Trophoblast cell (in vitro differentiated cells and primary cell): ENCODE results near the gene PTPN23.
"Not testable (repeated sequence)": the region's sequence is repeated elsewhere in the genome, so short reads cannot be mapped to it uniquely, and the experiment has no call there.

Experiments used
- DNase-seq, 2 donors: peaks; one replicate each; pipeline ENCODE4 v3.0.0-alpha.2; 2016
- H2AFZ ChIP-seq: 2 replicates; pipeline ENCODE4 v1.6.1; 2013; ENCODE audit warnings: low read length, moderate library complexity, mild to moderate bottlenecking; ENCODE audit not compliant: insufficient read depth, poor library complexity
- H2AK5ac ChIP-seq: 2 replicates; pipeline ENCODE4 v1.6.1; 2013; ENCODE audit warnings: mild to moderate bottlenecking, low read length
- H2BK120ac ChIP-seq: 2 replicates; pipeline ENCODE4 v1.6.1; 2013; ENCODE audit warnings: low read length, mild to moderate bottlenecking, moderate library complexity; ENCODE audit not compliant: insufficient read depth, poor library complexity
- H2BK12ac ChIP-seq: 2 replicates; pipeline ENCODE4 v1.6.1; 2013; ENCODE audit warnings: mild to moderate bottlenecking, low read length, moderate library complexity
- H2BK5ac ChIP-seq: 2 replicates; pipeline ENCODE4 v1.6.1; 2013; ENCODE audit warnings: low read length, low read depth, moderate library complexity, mild to moderate bottlenecking; ENCODE audit not compliant: poor library complexity
- H3K14ac ChIP-seq: 2 replicates; pipeline ENCODE4 v1.6.1; 2013; ENCODE audit warnings: mild to moderate bottlenecking, low read length
- H3K18ac ChIP-seq: 2 replicates; pipeline ENCODE4 v1.6.1; 2013; ENCODE audit warnings: mild to moderate bottlenecking, low read length
- H3K23ac ChIP-seq: 2 replicates; pipeline ENCODE4 v1.6.1; 2013; ENCODE audit warnings: low read length
- H3K27ac ChIP-seq: 2 replicates; pipeline ENCODE4 v1.5.1; 2013; ENCODE audit warnings: low read depth, mild to moderate bottlenecking, inconsistent platforms, low read length, moderate library complexity
- H3K27me3 ChIP-seq: 2 replicates; pipeline ENCODE4 v1.6.1; 2013; ENCODE audit warnings: inconsistent platforms, mild to moderate bottlenecking, low read length, moderate library complexity; ENCODE audit not compliant: insufficient read depth
- H3K36me3 ChIP-seq, 2 experiments: 1 replicate in 1 of 2; 2 replicates in 1 of 2; pipeline ENCODE4 v1.6.1; 2013; ENCODE audit warnings: low read length in 2 of 2, mild to moderate bottlenecking in 2 of 2, moderate library complexity in 1 of 2; ENCODE audit not compliant: insufficient read depth in 2 of 2, control insufficient read depth in 1 of 2
- H3K4ac ChIP-seq: 2 replicates; pipeline ENCODE4 v1.6.1; 2013; ENCODE audit warnings: low read depth, mild to moderate bottlenecking, low read length, moderate library complexity
- H3K4me1 ChIP-seq, 2 experiments: 1 replicate in 1 of 2; 2 replicates in 1 of 2; pipeline ENCODE4 v1.6.1; 2013; ENCODE audit warnings: low read length in 2 of 2, mild to moderate bottlenecking in 2 of 2, moderate library complexity in 1 of 2; ENCODE audit not compliant: insufficient read depth in 2 of 2, control insufficient read depth in 1 of 2
- H3K4me2 ChIP-seq: 2 replicates; pipeline ENCODE4 v1.6.1; 2013; ENCODE audit warnings: inconsistent platforms, mild to moderate bottlenecking, low read length, moderate library complexity
- H3K4me3 ChIP-seq: 2 replicates; pipeline ENCODE4 v1.5.1; 2013; ENCODE audit warnings: mild to moderate bottlenecking, low read depth, low read length, inconsistent platforms
- H3K79me1 ChIP-seq: one replicate; pipeline ENCODE4 v1.6.1; 2013; ENCODE audit warnings: low read length
- H3K79me2 ChIP-seq: 2 replicates; pipeline ENCODE4 v1.6.1; 2013; ENCODE audit warnings: low read length, mild to moderate bottlenecking; ENCODE audit not compliant: control insufficient read depth, insufficient read depth, poor library complexity
- H3K9ac ChIP-seq: 2 replicates; pipeline ENCODE4 v1.6.1; 2013; ENCODE audit warnings: mild to moderate bottlenecking, low read length
- H3K9me3 ChIP-seq: 2 replicates; pipeline ENCODE4 v1.6.1; 2013; ENCODE audit warnings: low read depth, mild to moderate bottlenecking, control low read depth, inconsistent platforms, low read length; ENCODE audit not compliant: insufficient read depth
- H4K12ac ChIP-seq: 2 replicates; pipeline ENCODE4 v1.6.1; 2013; ENCODE audit warnings: low read depth, mild to moderate bottlenecking, low read length, moderate library complexity
- H4K8ac ChIP-seq: 2 replicates; pipeline ENCODE4 v1.6.1; 2013; ENCODE audit warnings: low read depth, mild to moderate bottlenecking, low read length, moderate library complexity
- H4K91ac ChIP-seq: one replicate; pipeline ENCODE4 v1.6.1; 2013; ENCODE audit warnings: low read depth, mild to moderate bottlenecking, low read length, moderate library complexity
- WGBS: extraction: QIAGEN DNeasy Blood & Tissue Kit; methylation state at CpG from one replicate; pipeline ENCODE4 v1.1.7; 2013; ENCODE audit warnings: missing lambda C conversion rate; ENCODE audit not compliant: insufficient read length, insufficient coverage; ENCODE audit errors: extremely low coverage; 5-methylcytosine and 5-hydroxymethylcytosine counted together

The PTPN23 gene

GRCh38 chr3:47356201-47356600, 24.6 kb upstream of the PTPN23 start:
- no peak for DNase-seq
- no peak overlapping the region for H3K9ac ChIP-seq
- no peak overlapping the region for H2BK12ac ChIP-seq
- H2AFZ ChIP-seq = no peak overlapping the region
- no peak overlapping the region for H3K4ac ChIP-seq
- H3K4me2 ChIP-seq = no peak overlapping the region
- H3K79me2 ChIP-seq = no peaks in the 10 kb centered on the region
- H3K36me3 ChIP-seq = no peaks in the 10 kb centered on the region
- H3K14ac ChIP-seq = no peak overlapping the region
- no peak overlapping the region for H4K8ac ChIP-seq
- H2AK5ac ChIP-seq = no peak overlapping the region
- H2BK120ac ChIP-seq = no peak overlapping the region
- H3K23ac ChIP-seq = no peak overlapping the region
- no peak overlapping the region for H3K4me3 ChIP-seq
- no peak overlapping the region for H3K27ac ChIP-seq
- H4K12ac ChIP-seq = no peak overlapping the region
- no peaks in the 10 kb centered on the region for H3K27me3 ChIP-seq
- peaks cover 7% of the 10 kb centered on the region for H3K9me3 ChIP-seq
- H2BK5ac ChIP-seq = no peak overlapping the region
- no peaks in the 10 kb centered on the region for H3K79me1 ChIP-seq
- no peak overlapping the region for H3K18ac ChIP-seq
- no CpG with 5 or more reads among the region's 31 CpGs for WGBS
- H3K4me1 ChIP-seq = no peaks in the 10 kb centered on the region
- H4K91ac ChIP-seq = no peak overlapping the region

GRCh38 chr3:47359323-47359722, 21.5 kb upstream of the PTPN23 start:
- Histone ChIP-seq H3K27me3 (no peaks in the 10 kb centered on the region), H2AFZ (no peak overlapping the region), H3K4ac (no peak overlapping the region)

GRCh38 chr3:47360110-47360517, 20.7 kb upstream of the PTPN23 start:
- not testable (repeated sequence) for H3K79me2 ChIP-seq, H3K27me3 ChIP-seq
- no CpG with 5 or more reads among the region's 4 CpGs for WGBS

More at GRCh38 chr3:47359323-47359722, 21.5 kb upstream of the PTPN23 start:
- H3K23ac ChIP-seq = no peak overlapping the region
- no peak overlapping the region for H3K14ac ChIP-seq
- no peak overlapping the region for H3K4me2 ChIP-seq
- H3K9me3 ChIP-seq = peaks cover 7% of the 10 kb centered on the region
- no peak overlapping the region for H4K91ac ChIP-seq
- H3K9ac ChIP-seq = no peak overlapping the region
- no peak overlapping the region for H4K12ac ChIP-seq
- peaks cover 0 to 1% of the 10 kb centered on the region in 2 experiments for H3K4me1 ChIP-seq
- no peaks in the 10 kb centered on the region for H3K36me3 ChIP-seq
- no CpG with 5 or more reads among the region's 1 CpG for WGBS
- no peak overlapping the region for H4K8ac ChIP-seq
- no peak overlapping the region for H3K18ac ChIP-seq
- H2BK12ac ChIP-seq = no peak overlapping the region
- no peak overlapping the region for H2BK5ac ChIP-seq
- H2BK120ac ChIP-seq = no peak overlapping the region
- H3K79me2 ChIP-seq = no peaks in the 10 kb centered on the region
- H3K27ac ChIP-seq = no peak overlapping the region
- no peaks in the 10 kb centered on the region for H3K79me1 ChIP-seq
- no peak overlapping the region for H2AK5ac ChIP-seq
- DNase-seq = no peak
- no peak overlapping the region for H3K4me3 ChIP-seq

GRCh38 chr3:47362701-47363100, 18.1 kb upstream of the PTPN23 start:
- Histone ChIP-seq H4K12ac (no peak overlapping the region), H2BK5ac (no peak overlapping the region), H3K9me3 (peaks cover 7% of the 10 kb centered on the region), H3K79me2 (no peaks in the 10 kb centered on the region), H3K79me1 (no peaks in the 10 kb centered on the region), H3K23ac (no peak overlapping the region), H3K27ac (no peak overlapping the region), H3K9ac (no peak overlapping the region), H3K4me2 (no peak overlapping the region), H3K18ac (no peak overlapping the region), H3K4ac (no peak overlapping the region), H3K4me1 (peaks cover 0 to 1% of the 10 kb centered on the region in 2 experiments), H2AFZ (no peak overlapping the region), H2AK5ac (no peak overlapping the region), H3K36me3 (no peaks in the 10 kb centered on the region), H3K27me3 (no peaks in the 10 kb centered on the region), H3K14ac (no peak overlapping the region), H3K4me3 (no peak overlapping the region), H4K8ac (peak overlapping the region; percentile 53), H2BK120ac (no peak overlapping the region), H4K91ac (no peak overlapping the region), H2BK12ac (no peak overlapping the region)
- no peak for DNase-seq
- no CpG with 5 or more reads among the region's 5 CpGs for WGBS

More at GRCh38 chr3:47360110-47360517, 20.7 kb upstream of the PTPN23 start:
- not testable (repeated sequence) for H2BK120ac ChIP-seq, H4K12ac ChIP-seq, H3K4me2 ChIP-seq, H3K18ac ChIP-seq, H4K91ac ChIP-seq, H3K79me1 ChIP-seq, H4K8ac ChIP-seq, H3K23ac ChIP-seq, H3K4me1 ChIP-seq, H2BK12ac ChIP-seq, H3K14ac ChIP-seq, H3K9ac ChIP-seq, H2AFZ ChIP-seq, H3K4ac ChIP-seq, H3K27ac ChIP-seq, H3K9me3 ChIP-seq, H3K4me3 ChIP-seq, H3K36me3 ChIP-seq, H2AK5ac ChIP-seq, H2BK5ac ChIP-seq
- peak; percentile 76 to 84 for DNase-seq
